Right renal pelvis (tissue), 4 donors: ENCODE data around the gene ZNF490. TPM values are rescaled to one million over a fixed set of nuclear protein-coding genes. Genes with fewer than 3 reads are reported as not detected.

Experiments used
- DNase-seq, 4 donors: peaks; one replicate each; pipeline ENCODE4 v3.0.0-alpha.2; 2013; ENCODE audit warnings: low read depth in 4 of 4, low spot score in 3 of 4, missing footprints in 1 of 4
- polyA plus RNA-seq, 4 donors: library from polyadenylated mRNA; unstranded; fragments of 120-200 nt; gene quantifications; one replicate each; pipeline ENCODE4 v1.2.1, GENCODE V29; 2013; ENCODE audit not compliant: insufficient read length in 4 of 4

Gene ZNF490
- polyA plus RNA-seq, 4 donors, result 3.9 to 5.1 (median 4.9) TPM

GRCh38 chr19:12546068-12546467, 64.5 kb downstream of the ZNF490 start:
- no peak for DNase-seq

GRCh38 chr19:12545267-12545666, 65.3 kb downstream of the ZNF490 start:
- no peak for DNase-seq

GRCh38 chr19:12544401-12544876, 66.2 kb downstream of the ZNF490 start:
- DNase-seq, result no peak

- DNase-seq, result no peak
Observed at GRCh38 chr19:12543855-12544254, 66.8 kb downstream of the ZNF490 start.

Other genes starting within 250 kb of the ZNF490 start
- 1 to 10 TPM; 6.7 to 8.4 (median 7.1) TPM for gene ZNF442, start 245.1 kb downstream of the ZNF490 start, polyA plus RNA-seq
- gene ZNF799, start 209.5 kb downstream of the ZNF490 start, polyA plus RNA-seq, result 1 to 10 TPM; 6.3 to 9.5 (median 8.4) TPM
- gene ZNF443, start 169.8 kb downstream of the ZNF490 start, polyA plus RNA-seq, result 10 to 100 TPM in 3 of 4 donors, 1 to 10 TPM in 1; 9.7 to 12.0 (median 11.6) TPM
- 1 to 10 TPM; 7.2 to 9.7 (median 9.0) TPM for gene ZNF709, start 126.0 kb downstream of the ZNF490 start, polyA plus RNA-seq
- 10 to 100 TPM; 13.5 to 15.9 (median 14.9) TPM for gene ZNF564, start 59.3 kb downstream of the ZNF490 start, polyA plus RNA-seq
- gene ZNF791, start 107 bp upstream of the ZNF490 start, polyA plus RNA-seq, result 10 to 100 TPM; 18.3 to 26.1 (median 24.1) TPM
- gene MAN2B1, start 55.9 kb upstream of the ZNF490 start, polyA plus RNA-seq, result 10 to 100 TPM; 24.9 to 35.3 (median 29.7) TPM
- gene WDR83, start 56.0 kb upstream of the ZNF490 start, polyA plus RNA-seq, result 10 to 100 TPM; 14.1 to 21.4 (median 15.0) TPM
- gene DHPS, start 71.1 kb upstream of the ZNF490 start, polyA plus RNA-seq, result 10 to 100 TPM; 70.5 to 84.3 (median 75.8) TPM
- under 1 TPM in 2 of 4 donors, not detected in 2; 0.39 to 0.56 TPM for gene GNG14, start 77.2 kb upstream of the ZNF490 start, polyA plus RNA-seq
- gene FBXW9, start 85.8 kb upstream of the ZNF490 start, polyA plus RNA-seq, result 10 to 100 TPM; 12.1 to 18.5 (median 13.1) TPM
- 10 to 100 TPM; 65.4 to 76.8 (median 68.6) TPM for gene TNPO2, start 113.1 kb upstream of the ZNF490 start, polyA plus RNA-seq
- gene TRIR, start 123.9 kb upstream of the ZNF490 start, polyA plus RNA-seq, result 100 to 1,000 TPM; 155 to 204 (median 164) TPM
- 10 to 100 TPM; 80.1 to 95.8 (median 88.6) TPM for gene GET3, start 126.7 kb upstream of the ZNF490 start, polyA plus RNA-seq
- under 1 TPM in 1 of 4 donors, not detected in 3; 0.12 TPM for gene BEST2, start 141.0 kb upstream of the ZNF490 start, polyA plus RNA-seq
- 10 to 100 TPM; 39.0 to 61.9 (median 42.5) TPM for gene HOOK2, start 164.7 kb upstream of the ZNF490 start, polyA plus RNA-seq
- 10 to 100 TPM; 20.1 to 50.8 (median 38.2) TPM for gene JUNB, start 180.7 kb upstream of the ZNF490 start, polyA plus RNA-seq
- 100 to 1,000 TPM; 295 to 351 (median 312) TPM for gene PRDX2, start 191.0 kb upstream of the ZNF490 start, polyA plus RNA-seq
- 10 to 100 TPM in 1 of 4 donors, 1 to 10 TPM in 3; 5.6 to 13.3 (median 7.5) TPM for gene THSD8, start 191.3 kb upstream of the ZNF490 start, polyA plus RNA-seq
- 10 to 100 TPM; 29.2 to 42.0 (median 31.2) TPM for gene RNASEH2A, start 195.8 kb upstream of the ZNF490 start, polyA plus RNA-seq
- gene RTBDN, start 223.8 kb upstream of the ZNF490 start, polyA plus RNA-seq, result under 1 TPM in 1 of 4 donors, not detected in 3; 0.08 TPM
- 1 to 10 TPM in 2 of 4 donors, under 1 TPM in 2; 0.91 to 1.6 (median 1.1) TPM for gene MAST1, start 227.7 kb upstream of the ZNF490 start, polyA plus RNA-seq